GM10266 (cell line): Measurements from ENCODE around the gene HES4.
"Not testable (repeated sequence)": the region's sequence is repeated elsewhere in the genome, so short reads cannot be mapped to it uniquely, and the experiment has no call there.

Source experiments
- DNase-seq: peaks from one replicate; pipeline ENCODE4 v3.0.0; 2012; ENCODE audit errors: extremely low spot score
- TF ChIP-seq, protein P1 (sequence below): IDR thresholded peaks from 2 replicates; pipeline ENCODE4 v1.5.1; 2012; ENCODE audit warnings: mild to moderate bottlenecking, low read depth; ENCODE audit not compliant: control insufficient read depth, insufficient read depth; ENCODE audit errors: missing control alignments

The HES4 gene

DNA sequence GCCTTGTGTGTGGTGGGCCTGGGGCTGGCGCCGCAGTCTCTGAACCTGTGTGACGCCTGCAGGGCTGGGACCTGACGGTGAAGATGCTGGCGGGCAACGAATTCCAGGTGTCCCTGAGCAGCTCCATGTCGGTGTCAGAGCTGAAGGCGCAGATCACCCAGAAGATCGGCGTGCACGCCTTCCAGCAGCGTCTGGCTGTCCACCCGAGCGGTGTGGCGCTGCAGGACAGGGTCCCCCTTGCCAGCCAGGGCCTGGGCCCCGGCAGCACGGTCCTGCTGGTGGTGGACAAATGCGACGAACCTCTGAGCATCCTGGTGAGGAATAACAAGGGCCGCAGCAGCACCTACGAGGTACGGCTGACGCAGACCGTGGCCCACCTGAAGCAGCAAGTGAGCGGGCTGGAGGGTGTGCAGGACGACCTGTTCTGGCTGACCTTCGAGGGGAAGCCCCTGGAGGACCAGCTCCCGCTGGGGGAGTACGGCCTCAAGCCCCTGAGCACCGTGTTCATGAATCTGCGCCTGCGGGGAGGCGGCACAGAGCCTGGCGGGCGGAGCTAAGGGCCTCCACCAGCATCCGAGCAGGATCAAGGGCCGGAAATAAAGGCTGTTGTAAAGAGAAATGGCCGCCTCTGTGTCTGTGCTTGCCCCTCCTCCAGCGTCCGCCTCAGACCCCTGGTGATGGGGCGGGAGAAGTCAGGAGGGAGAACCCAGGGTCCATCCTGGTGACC is 14.2 kb upstream of the HES4 start:
- TF ChIP-seq, protein P1, sequence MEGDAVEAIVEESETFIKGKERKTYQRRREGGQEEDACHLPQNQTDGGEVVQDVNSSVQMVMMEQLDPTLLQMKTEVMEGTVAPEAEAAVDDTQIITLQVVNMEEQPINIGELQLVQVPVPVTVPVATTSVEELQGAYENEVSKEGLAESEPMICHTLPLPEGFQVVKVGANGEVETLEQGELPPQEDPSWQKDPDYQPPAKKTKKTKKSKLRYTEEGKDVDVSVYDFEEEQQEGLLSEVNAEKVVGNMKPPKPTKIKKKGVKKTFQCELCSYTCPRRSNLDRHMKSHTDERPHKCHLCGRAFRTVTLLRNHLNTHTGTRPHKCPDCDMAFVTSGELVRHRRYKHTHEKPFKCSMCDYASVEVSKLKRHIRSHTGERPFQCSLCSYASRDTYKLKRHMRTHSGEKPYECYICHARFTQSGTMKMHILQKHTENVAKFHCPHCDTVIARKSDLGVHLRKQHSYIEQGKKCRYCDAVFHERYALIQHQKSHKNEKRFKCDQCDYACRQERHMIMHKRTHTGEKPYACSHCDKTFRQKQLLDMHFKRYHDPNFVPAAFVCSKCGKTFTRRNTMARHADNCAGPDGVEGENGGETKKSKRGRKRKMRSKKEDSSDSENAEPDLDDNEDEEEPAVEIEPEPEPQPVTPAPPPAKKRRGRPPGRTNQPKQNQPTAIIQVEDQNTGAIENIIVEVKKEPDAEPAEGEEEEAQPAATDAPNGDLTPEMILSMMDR: no peak

GRCh38 chr1:1013105-1013921 is 13.4 kb upstream of the HES4 start, which contains the start of gene ISG15:
Gene ISG15, plus strand, starts transcription at chr1:1013497. Its CDS starts 77 bp downstream, at chr1:1013574.
- TF ChIP-seq, protein P1: no peak
- peak; percentile 87 for DNase-seq

More for the DNA sequence above, 14.2 kb upstream of the HES4 start:
- DNase-seq: no peak

DNA sequence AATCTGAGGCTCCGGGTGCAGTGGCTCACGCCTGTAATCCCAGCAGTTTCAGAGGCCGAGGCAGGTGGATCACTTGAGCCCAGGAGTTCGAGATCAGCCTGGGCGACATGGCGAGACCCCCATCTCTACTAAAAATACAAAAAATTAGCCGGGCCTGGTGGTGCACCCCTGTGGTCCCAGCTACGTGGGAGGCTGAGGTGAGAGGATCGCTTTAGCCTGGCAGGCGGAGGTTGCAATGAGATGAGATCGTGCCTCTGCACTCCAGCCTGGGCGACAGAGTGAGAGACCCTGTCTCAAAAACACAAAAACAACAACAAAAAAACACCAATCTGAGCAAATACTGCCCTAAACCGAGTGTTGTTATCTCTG is 12.8 kb upstream of the HES4 start:
- not testable (repeated sequence) for DNase-seq

- TF ChIP-seq, protein P1: no peak
- DNase-seq: no peak
These were observed 11.6 kb upstream of the HES4 start for GRCh38 chr1:1011396-1011949.

DNA sequence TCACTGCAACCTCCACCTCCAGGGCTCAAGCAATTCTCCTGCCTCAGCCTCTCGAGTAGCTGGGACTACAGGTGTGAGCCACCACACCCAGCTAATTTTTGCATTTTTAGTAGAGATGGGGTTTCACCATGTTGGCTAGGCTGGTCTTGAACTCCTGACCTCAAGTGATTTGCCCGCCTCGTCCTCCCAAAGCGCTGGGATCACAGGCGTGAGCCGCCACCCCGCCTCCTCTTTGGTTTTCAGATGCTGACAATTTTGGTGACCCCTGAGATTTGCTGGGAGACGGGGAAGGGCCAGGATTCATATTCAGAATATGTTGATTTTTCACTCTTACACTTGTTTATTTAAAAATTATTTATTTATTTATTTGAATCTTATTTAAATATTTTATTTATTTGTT is 10.2 kb upstream of the HES4 start:
- DNase-seq: not testable (repeated sequence)

DNA sequence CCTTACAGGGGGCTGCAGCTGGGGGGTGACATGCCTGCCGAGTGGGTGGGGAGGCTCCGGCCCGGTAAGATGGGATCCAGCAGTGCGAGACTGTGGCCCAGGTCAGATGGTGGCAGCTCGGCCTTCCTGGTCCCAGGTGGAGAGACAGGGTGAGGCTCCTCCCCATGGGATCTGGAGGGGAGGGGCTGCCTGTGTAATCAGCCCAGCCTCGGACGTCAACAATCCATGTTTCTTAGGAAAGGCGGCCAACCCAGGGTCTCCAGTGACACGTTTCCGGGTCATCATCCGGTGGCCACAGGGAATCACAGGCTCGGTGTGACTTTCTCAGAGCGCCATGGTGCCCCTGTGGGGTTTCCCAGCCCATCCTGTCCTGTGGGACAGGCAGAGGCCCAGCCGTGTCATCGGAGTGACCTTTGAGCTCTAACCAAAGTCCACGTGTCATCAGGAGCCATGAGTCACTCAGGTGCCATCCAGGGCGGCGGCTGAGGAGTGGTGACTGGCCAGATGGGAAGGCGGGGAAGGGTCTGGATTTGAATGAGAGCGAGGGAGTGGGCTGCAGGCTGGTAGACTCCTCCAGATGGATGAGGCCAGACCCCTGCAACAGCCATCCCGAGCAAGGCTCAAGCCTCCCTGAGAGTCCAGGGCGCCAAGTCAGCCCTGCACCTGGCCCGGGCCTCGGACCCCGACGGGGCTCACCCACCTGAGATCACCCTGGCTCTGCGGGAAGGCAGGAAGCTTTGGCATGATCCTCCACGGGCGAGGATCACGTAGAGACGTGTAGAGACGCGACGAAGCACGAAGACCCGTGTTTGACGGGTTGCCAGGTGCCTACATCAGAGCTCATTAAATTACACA is 6.6 kb upstream of the HES4 start:
- DNase-seq: no peak
- TF ChIP-seq, protein P1: no peak

DNA sequence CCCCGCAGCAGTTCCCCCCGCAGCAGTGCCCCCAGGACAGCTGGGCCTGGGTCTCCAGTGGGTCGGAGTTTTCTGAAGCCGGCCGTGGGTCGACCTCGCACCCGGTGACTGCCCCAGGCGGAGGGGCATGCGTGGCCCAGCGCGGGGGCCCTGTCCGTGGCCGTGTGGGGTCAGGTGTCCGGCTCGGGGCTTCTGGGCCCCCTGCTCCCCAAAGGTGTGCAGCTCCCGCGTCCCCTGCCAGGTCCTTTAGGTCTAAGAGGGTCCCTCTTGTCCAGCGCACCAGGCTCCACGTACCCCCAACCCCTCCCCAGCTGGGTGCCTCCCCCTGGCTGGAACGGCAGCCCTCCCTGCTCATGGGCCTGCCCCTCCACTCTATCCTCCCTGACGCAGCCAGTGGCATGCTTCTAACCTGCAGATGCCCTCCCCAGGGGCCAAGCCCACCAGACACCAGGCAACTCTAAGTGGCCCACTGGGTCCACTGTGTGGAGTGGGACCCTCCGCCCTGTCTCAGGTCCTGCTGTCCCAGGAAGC is 5.9 kb upstream of the HES4 start:
- TF ChIP-seq, protein P1: no peak

More for the DNA sequence above, 5.9 kb upstream of the HES4 start:
- no peak for DNase-seq
